Measurements from ENCODE around the gene TST. TPM values are rescaled to one million over a fixed set of nuclear protein-coding genes. Genes with fewer than 3 reads are reported as not detected.

Gene TST
- total and polyA plus RNA-seq, 2 of the 8 experiments (the other 6 are each of a cell fraction or from before 2014, with no cell fraction given): 22.6 to 61.6 TPM

- TF ChIP-seq CHD7 (IDR thresholded peaks at IDR 0.05; ENCODE audit: insufficient replicate concordance, low read length) (no peak), TBP (IDR thresholded peaks at IDR 0.05; ENCODE audit: low read depth, low read length) (no peak)
These were observed 2.6 kb upstream of the TST start (continued) for GRCh38 chr22:37021710-37022482.

Measured in H1 (cell line).